ENCODE data around the gene GLS.
"Not testable (repeated sequence)": the region's sequence is repeated elsewhere in the genome, so short reads cannot be mapped to it uniquely, and the experiment has no call there.

GLS gene

GRCh38 chr2:190974629-190975361, 94.2 kb downstream of the GLS start:
- no peak for DNase-seq

GRCh38 chr2:190976521-190976920, 95.9 kb downstream of the GLS start:
- no peak for DNase-seq

- no peak for DNase-seq
Observed at GRCh38 chr2:190977505-190977904, 96.9 kb downstream of the GLS start.

DNA sequence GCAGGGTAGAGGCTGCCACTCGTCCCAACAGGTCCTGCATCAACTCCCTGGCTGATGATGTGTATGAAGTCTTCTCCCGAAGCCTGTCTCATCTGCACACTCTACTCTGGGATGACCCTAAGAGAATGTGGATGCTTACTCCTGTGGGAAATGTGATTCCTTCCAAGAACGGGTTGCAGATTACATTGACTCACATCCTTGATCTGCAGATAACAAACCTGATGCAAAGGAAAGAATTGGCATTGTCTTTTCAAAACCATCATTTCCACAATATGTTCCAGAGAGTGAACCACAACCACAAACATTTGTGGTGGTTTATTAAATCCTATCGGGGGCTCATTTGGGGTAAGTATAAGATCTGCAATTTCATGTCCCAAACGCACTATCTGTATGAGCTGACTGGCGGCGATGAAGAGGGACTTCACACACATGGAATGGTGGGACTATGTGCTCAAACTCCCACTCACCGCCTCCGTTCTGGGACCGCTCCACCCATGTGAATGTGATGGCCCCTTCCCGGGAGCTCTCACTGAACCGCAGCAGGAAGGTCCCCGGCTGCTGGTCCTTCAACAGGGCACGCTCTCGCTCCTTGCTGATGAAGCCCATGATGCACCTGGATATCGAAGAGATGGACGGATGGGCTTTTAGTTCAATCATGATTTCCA, 97.9 kb downstream of the GLS start:
- no peak for DNase-seq

DNA sequence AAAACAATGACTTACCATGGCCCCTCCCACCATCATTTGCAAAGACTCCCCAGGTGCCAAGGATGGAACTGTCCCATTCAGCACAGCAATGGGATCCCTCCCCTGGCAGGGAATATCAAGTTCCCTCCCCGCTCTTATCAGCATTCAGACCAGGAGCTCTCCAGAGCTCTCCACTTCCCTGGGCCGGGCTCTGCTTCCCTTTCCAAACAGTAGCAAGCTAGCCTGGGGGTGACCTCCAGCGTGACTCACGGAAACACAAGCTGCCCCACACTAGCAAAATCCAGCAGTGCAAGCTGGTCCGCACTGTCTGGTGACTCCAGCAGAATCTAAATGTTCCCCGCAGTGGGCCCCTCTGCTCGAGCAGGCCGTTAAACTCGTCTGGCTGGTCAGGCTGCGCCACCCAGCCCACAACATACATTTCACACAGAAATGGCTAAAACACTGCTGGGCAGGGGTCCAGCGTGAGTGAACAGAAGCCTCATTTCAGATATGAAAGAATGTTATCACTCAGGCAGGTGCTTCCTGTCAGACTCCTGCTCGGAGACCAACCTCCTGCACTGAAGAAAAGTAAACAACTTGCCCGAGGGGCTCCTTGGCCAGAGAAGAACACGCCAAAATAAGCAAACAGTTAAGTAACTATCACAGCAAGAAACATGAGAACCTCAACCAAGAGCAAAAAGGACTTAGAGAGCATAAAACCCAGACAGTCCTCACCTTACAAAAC, 99.4 kb downstream of the GLS start:
- DNase-seq = peak; percentile 63 to 88

- peak; percentile 63 to 88 for DNase-seq
Observed at GRCh38 chr2:190980630-190981209, 100.1 kb downstream of the GLS start.

DNA sequence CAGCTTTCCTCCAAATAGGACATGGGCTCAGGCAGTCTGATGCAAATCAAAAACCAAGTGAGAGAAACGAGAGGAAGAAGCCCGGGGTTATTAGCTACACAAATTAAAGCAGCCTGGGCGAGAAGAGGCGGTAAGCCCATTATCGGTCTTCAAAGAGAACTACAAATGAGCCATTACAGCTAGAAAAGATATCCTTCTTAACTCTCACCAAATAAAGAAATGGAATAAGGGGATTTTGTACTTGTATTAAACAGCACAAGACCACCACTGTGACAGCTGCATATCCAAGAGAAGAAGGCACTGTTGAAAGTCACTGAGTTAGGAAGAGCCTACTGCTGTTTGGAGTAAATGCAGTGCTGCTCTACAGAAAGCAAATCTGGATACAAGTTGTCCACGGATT, 100.7 kb downstream of the GLS start:
- no peak for DNase-seq

GRCh38 chr2:190981733-190982132, 101.1 kb downstream of the GLS start:
- no peak for DNase-seq

DNA sequence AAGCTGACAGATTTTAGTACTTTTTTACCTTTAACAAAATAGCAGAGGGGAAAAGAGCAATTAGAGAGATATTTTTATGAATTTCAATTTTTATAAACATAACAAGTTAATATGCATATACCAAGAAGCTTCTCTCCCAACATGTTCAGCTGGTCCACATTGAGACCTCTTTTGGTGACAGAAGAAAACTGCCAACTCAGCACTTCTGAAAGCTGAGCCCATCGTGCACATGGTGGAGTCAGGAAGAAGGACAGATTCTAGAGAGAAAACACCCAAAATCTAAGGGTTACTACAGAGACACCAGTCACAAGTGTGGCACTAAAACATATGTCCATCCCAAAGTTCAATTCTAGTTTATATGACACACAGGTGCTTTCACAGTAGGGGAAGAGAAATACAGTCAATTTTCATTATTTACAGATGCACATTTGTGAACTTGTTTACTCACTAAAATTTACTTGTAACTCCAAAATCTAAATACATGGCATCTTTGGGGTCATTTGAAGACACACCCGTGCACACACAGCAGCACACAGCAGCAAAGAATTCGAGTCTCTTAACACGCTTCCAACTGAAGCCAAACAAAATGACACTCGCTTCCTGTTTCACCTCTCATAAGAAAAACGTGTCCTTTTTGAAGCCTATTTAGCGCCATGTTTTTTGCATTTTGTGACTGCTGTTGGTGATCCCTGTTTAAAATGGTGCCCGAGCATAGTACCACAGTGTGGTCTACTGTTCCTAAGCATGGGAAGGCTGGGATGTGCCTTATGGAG, 101.8 kb downstream of the GLS start:
- no peak for DNase-seq

DNA sequence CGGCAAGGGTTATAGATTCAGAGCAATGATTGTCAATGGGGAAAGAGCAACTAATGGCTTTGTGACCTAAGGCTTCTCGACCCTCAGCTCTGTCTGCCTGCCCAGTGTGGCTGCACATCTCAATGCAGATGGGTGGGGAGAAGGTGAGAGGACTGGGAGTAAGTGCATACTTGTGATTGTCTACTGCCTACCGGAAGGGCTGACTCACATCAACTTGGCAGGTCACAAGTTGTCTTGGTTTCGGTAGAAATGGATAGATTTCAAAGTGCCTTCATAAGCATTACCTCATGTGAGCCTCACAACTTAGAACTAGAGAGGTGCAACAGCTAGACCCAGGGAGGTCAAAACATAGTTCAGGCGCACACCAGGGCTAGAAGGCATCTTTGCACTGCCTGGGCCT, 104.0 kb downstream of the GLS start:
- DNase-seq = no peak

GRCh38 chr2:190986221-190986953, 105.8 kb downstream of the GLS start:
- peak in 1 of 2 experiments; percentile 29 for DNase-seq

DNA sequence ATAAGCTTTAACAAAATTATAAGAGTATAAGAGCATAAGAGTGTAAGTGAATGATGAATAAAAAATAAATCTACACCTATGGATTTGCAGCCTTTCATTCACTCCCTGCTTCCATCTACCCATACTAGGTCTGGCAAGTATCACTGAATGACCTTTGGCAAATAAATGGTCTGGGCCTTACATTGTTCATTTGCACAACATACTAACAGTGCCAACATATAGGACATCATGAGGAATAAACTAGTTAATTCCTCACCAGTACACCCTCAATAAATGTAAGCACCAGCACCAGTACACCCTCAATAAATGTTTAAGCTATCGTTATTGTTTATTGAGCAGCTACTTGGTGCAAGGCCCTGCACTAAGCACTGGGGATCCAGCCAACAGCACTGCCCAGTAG, 106.5 kb downstream of the GLS start:
- DNase-seq = no peak

- DNase-seq = no peak
Observed at GRCh38 chr2:190987938-190988337, 107.3 kb downstream of the GLS start.

GRCh38 chr2:190988910-190989309, 108.3 kb downstream of the GLS start:
- DNase-seq = no peak

GRCh38 chr2:190990132-190990531, 109.5 kb downstream of the GLS start:
- DNase-seq = no peak

GRCh38 chr2:190993292-190993643, 112.6 kb downstream of the GLS start:
- DNase-seq = no peak

- no peak for DNase-seq
Observed at GRCh38 chr2:190994148-190994547, 113.5 kb downstream of the GLS start.

DNA sequence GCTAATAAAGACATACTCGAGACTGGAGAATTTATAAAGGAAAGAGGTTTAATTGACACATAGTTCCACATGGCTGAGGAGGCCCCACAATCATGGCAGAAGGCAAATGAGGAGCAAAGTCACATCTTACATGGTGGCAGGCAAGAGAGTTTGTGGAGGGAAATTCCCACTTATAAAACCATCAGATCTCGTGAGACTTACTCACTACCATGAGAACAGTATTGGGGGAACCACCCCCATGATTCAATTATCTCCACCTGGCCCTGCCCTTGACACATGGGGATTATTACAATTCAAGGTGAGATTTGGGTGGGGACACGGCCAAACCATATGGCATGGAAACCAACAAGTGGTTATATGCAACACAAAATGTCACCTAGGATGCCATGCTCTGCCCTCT, 114.7 kb downstream of the GLS start:
- DNase-seq = not testable (repeated sequence)

DNA sequence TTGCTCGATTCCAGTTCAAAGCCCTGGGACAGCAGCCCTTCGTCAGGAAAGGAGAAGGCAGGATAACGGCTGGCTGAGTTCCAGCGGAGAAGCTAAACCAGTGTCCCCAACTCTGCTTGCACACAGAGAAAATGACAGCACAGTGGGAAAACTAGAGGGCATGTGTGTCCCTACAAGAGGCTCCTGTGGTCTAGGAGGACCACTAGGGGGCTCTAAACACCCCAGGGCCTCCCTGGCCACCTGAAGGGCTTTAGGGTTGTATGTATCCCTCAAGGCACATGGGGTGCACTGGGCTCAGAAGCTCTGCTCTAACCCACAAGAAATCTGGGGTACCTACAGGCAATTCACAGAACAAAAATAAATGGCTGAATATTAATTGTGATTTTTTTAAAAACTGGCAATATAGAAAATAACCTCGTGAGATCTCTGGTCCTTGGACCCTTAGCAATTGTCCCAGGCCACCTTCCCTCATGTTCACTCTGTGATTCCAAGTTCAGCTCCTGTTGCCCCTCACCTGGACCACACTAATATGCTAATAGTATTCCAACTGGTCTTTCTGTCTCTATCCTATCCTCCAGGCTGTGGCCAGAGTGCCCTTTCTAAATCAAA, 115.8 kb downstream of the GLS start:
- DNase-seq = peak in 1 of 2 experiments; percentile 41

DNA sequence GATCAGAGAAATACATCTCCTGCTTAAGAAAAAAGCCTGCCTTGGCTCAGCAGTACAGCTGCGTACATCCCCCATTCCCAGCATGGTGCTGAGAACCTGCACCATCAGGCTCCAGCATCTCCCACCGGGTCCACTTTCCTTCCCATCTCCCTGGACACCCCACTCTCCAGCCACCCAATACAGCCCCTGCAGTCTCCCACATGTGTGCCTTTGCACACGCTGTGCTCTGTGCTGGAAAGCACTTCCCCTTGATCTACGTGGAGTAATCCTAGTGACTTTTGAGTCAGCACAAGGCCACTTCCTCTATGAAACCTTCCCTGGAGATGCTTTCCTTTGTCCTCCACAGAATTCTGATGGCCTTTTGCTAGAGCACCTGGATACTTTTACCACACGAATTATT, 116.3 kb downstream of the GLS start:
- DNase-seq = no peak

DNA sequence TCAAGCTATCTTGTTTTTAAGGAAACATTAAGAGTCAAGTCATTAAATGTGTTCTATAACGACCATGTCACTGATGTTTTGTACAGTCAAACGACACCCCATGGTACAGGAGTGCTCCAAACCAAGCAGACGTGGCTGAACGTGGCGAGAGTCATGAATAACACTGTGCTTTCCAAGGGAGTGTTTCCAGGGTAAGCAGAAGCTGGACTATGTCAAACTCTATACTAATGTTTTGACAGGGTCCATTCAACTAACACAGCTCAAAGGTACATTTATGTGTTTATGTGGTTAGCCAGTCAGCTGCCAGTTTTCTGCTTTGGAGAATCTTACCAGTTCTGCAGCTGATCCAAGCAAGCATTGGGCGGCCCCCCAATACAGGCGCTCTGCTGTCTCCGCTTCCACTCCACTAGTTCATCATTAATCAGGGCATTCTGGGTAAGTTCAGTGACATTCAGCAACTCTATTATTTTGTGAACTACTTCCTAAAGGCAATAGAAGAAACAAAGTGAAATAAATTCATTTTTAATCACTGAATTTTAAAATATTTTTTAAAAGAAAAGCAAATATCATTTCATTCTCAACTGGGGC, 117.0 kb downstream of the GLS start:
- DNase-seq = no peak

All from NCI-H2081 (cell line).